K562 (cell line): ENCODE measurements around the gene ARHGAP4. TPM values are rescaled to one million over a fixed set of nuclear protein-coding genes. Genes with fewer than 3 reads are reported as not detected.

Experiments used
- ATAC-seq: fragments of 200-7000 bp; cut with Tn5 transposase; 3 replicates; pipeline ENCODE4 v1.9.1; 2020; ENCODE audit warnings: moderate library complexity
- BruUV-seq: library from RNA; stranded (reverse); fragments of 400-500 nt; replicated peaks from 2 replicates; lab custom pipeline; 2021; lab: Mats Ljungman, UMichigan
- CTCF ChIA-PET: fragments of 300-600 bp; formaldehyde crosslinking; extraction: SDS; loops from one replicate; lab custom pipeline; 2021; ENCODE audit warnings: low intra/inter-chr PET ratio; lab: Yijun Ruan, JAX
- POLR2A ChIA-PET: fragments of 300-600, 350-650 bp; sonication (Branson Sonifier 250); formaldehyde crosslinking; extraction: SDS; loops from one replicate; lab custom pipeline; 2021; ENCODE audit warnings: antibody characterized with exemption, inconsistent platforms; lab: Yijun Ruan, JAX
- DNase-seq, 4 experiments: peaks; one replicate each; pipeline versions ENCODE4 v3.0.0 to v3.0.0-alpha.2; 2011 to 2018; ENCODE audit warnings: low spot score in 3 of 4, mixed read lengths in 3 of 4; ENCODE audit errors: extremely low read depth in 1 of 4
- FAIRE-seq: peaks from 2 replicates; lab custom pipeline; 2011; peaks lifted over from hg19 to GRCh38; lab: Jason Lieb, UNC
- H2AFZ ChIP-seq: 2 replicates; pipeline ENCODE4 v1.6.0; 2011; ENCODE audit warnings: low read depth, low read length, control low read depth, inconsistent platforms
- H3K27ac ChIP-seq: fragments of 200-600 bp; 3 replicates; pipeline ENCODE4 v1.8.0; 2011; ENCODE audit warnings: low read depth, mild to moderate bottlenecking, control low read depth, inconsistent platforms, low read length, moderate library complexity, mixed read lengths; ENCODE audit errors: extremely low read depth
- H3K27me3 ChIP-seq, 2 experiments: fragments of 300-600 bp in 1 of 2; 2 replicates in 1 of 2; 3 replicates in 1 of 2; pipeline versions ENCODE4 v1.6.0 to v1.8.0; 2011; ENCODE audit warnings: inconsistent platforms in 2 of 2, low read length in 2 of 2, mild to moderate bottlenecking in 1 of 2, mixed read lengths in 1 of 2, moderate library complexity in 1 of 2; ENCODE audit not compliant: control insufficient read depth in 2 of 2, insufficient read depth in 2 of 2
- H3K36me3 ChIP-seq: fragments of 300-600 bp; 3 replicates; pipeline ENCODE4 v1.8.0; 2011; ENCODE audit warnings: mild to moderate bottlenecking, low read length, inconsistent platforms; ENCODE audit not compliant: control insufficient read depth, insufficient read depth
- H3K4me1 ChIP-seq, 2 experiments: fragments of 200-600 bp in 1 of 2; replicated peaks in 1 of 2; 2 replicates in 1 of 2; 3 replicates in 1 of 2; pipeline versions ENCODE4 v1.5.1 to v1.8.0; 2011; ENCODE audit warnings: inconsistent platforms in 2 of 2, low read length in 2 of 2, mild to moderate bottlenecking in 1 of 2, mixed read lengths in 1 of 2, moderate library complexity in 1 of 2; ENCODE audit not compliant: control insufficient read depth in 2 of 2, insufficient read depth in 2 of 2
- H3K4me2 ChIP-seq: 2 replicates; pipeline ENCODE4 v1.6.1; 2011; ENCODE audit warnings: low read length, control low read depth, inconsistent platforms, mixed read lengths; ENCODE audit not compliant: insufficient read depth
- H3K4me3 ChIP-seq: fragments of 200-600 bp; sonication (generic), shearing (Covaris generic); 2 replicates; pipeline ENCODE4 v1.5.1; 2016; ENCODE audit warnings: control low read depth, inconsistent platforms
- H3K79me2 ChIP-seq: fragments of 200-600 bp; 3 replicates; pipeline ENCODE4 v1.8.0; 2011; ENCODE audit warnings: low read length, inconsistent platforms; ENCODE audit not compliant: control insufficient read depth, insufficient read depth
- H3K9ac ChIP-seq, 2 experiments: 2 replicates each; pipeline versions ENCODE4 v1.6.0 to v1.6.1; 2011; ENCODE audit warnings: low read depth in 2 of 2, low read length in 2 of 2, control low read depth in 1 of 2, inconsistent platforms in 1 of 2, mild to moderate bottlenecking in 1 of 2, mixed read lengths in 1 of 2; ENCODE audit not compliant: insufficient read depth in 1 of 2
- H3K9me1 ChIP-seq: one replicate; pipeline ENCODE4 v1.6.0; 2011; ENCODE audit warnings: inconsistent platforms, mild to moderate bottlenecking, low read length, moderate library complexity; ENCODE audit not compliant: control insufficient read depth, insufficient read depth
- H3K9me3 ChIP-seq: replicated peaks from 2 replicates; pipeline ENCODE4 v1.5.1; 2011; ENCODE audit warnings: low read depth, low read length, inconsistent platforms; ENCODE audit not compliant: control insufficient read depth, insufficient read depth
- H4K20me1 ChIP-seq: replicated peaks from 2 replicates; pipeline ENCODE4 v1.6.1; 2011; ENCODE audit warnings: low read length, inconsistent platforms, mixed read lengths; ENCODE audit not compliant: control insufficient read depth, insufficient read depth
- HDGF ChIP-seq: fragments of 450-650 bp; IDR thresholded peaks from 2 replicates; pipeline ENCODE4 v1.6.1; 2016
- NR2F6 ChIP-seq: fragments of 450-650 bp; formaldehyde crosslinking; IDR thresholded peaks from 2 replicates; pipeline ENCODE4 v1.4.0; 2020; ENCODE audit warnings: mild to moderate bottlenecking
- POLR2G ChIP-seq: fragments of 200-400 bp; formaldehyde crosslinking; IDR thresholded peaks from 2 replicates; pipeline ENCODE4 v1.6.1; 2017; ENCODE audit warnings: low read depth, mild to moderate bottlenecking, antibody characterized with exemption, low read length, moderate library complexity
- SP1 ChIP-seq: sonication (generic); formaldehyde crosslinking; IDR thresholded peaks from 2 replicates; pipeline ENCODE4 v1.8.1; 2022; ENCODE audit warnings: mild to moderate bottlenecking, missing genetic modification reagents
- WGBS: fragments of 100-300 bp; shearing (Covaris generic); methylation state at CpG from one replicate; pipeline ENCODE4 v1.1.6; 2016; ENCODE audit warnings: low coverage, mixed read lengths; ENCODE audit not compliant: insufficient coverage; ENCODE audit errors: missing lambda C conversion rate; 5-methylcytosine and 5-hydroxymethylcytosine counted together
- in situ Hi-C: fragments of 300-500 bp; cut with MboI; formaldehyde crosslinking; loops from 4 replicates; pipeline ENCODE4 v1.15.0; 2018; ENCODE audit warnings: inconsistent platforms, mixed read lengths
- intact Hi-C: fragments of 100-400 bp; cut with micrococcal nuclease; formaldehyde crosslinking; loops from 2 replicates; pipeline ENCODE4 v1.14.2; 2022
- polyA plus RNA-seq, 8 experiments: library from polyadenylated mRNA; depleted of rRNA in 4 of 8; stranded (reverse) in 5 of 8; unstranded in 3 of 8; fragments of >200 nt; fragmentation: Nextera tagmentation in 2 of 8; fragmentation: Illumina TruSeq in 1 of 8; extraction: Ambion mirVana in 2 of 8; extraction: Trizol in 1 of 8; gene quantifications; 2 replicates each; pipeline versions ENCODE4 v1.2.1 to v1.2.3, GENCODE V29; 2011 to 2014; ENCODE audit warnings: inconsistent platforms in 1 of 8, missing spikeins in 1 of 8
- total RNA-seq, 7 experiments: library from RNA; depleted of rRNA in 6 of 7; stranded (reverse); fragments of >200 nt in 6 of 7; fragmentation: Illumina TruSeq in 2 of 7; extraction: Trizol in 2 of 7; gene quantifications; 2 replicates each; pipeline versions ENCODE4 v1.2.1 to v1.2.3, GENCODE V29; 2011 to 2021; ENCODE audit warnings: low replicate concordance in 1 of 7

Gene ARHGAP4
- total and polyA plus RNA-seq, 9 of the 15 experiments (the other 6 are each of a cell fraction or from before 2014, with no cell fraction given) = 0.30 to 81.8 (median 13.5) TPM

DNA sequence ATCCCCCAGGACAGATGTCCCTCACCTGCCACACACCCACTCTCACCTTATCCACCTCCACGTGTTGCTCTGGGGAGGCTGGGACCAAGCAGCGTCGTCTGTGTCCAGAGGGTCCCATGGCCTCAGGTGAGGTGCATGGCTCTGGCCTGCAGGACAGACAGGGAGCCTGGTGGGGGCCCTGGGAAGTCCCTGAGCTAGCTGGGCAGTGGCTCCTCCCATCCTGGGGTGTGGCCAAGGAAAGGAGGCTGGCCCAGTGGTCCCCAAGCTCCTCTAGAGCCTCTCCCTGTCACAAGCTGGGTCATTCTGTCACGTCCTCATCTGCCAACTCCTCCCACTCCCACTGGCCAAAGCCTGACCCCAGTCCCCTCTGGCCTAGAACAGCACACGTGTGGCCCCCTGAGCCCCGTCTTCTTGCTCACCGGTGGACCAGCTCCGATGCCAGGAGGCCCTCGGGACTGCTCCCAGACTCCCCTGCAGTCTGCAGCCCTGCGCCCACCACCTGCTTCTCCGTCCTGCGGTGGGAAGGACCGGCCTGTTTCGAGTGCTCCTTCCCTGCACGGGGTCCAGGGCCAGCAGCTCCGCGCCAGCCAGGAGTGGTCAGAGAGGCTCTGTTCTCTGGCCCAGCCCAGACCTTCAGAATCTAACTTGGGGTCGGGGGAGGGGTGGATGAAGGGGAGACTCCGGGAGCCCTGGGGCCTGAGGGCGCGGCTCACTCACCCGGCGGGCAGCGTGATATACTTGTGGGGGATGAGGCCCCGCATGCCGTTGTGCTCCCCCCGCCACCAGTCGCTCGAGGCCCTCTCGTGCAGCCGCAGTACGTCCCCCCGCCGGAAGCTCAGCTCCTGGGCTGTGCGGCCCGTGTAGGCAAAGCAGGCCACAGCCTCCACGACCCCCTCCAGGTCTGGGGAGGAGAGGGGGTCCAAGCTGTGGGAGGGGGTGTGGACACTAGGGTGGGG lies 16.8 kb downstream of the ARHGAP4 start:
- in situ Hi-C loops = no loop called here

More for the DNA sequence above, 16.8 kb downstream of the ARHGAP4 start:
- peak overlapping the region in 1 of 2 experiments; percentile 7; a peak in 1 of 4 replicates for H3K9ac ChIP-seq
- DNase-seq (peak; percentile 67 to 77 (median 74)), FAIRE-seq (peak; percentile 70), ATAC-seq (peak; percentile 91)
- H3K27me3 ChIP-seq = no peaks in the 10 kb centered on the region
- no peaks in the 10 kb centered on the region for H3K9me1 ChIP-seq
- no peak overlapping the region for H3K27ac ChIP-seq
- no peaks in the 10 kb centered on the region for H3K9me3 ChIP-seq
- 0 out of 2 replicates have a peak, but pooled peaks have one; percentile 19 for TF ChIP-seq HDGF
- no peak for TF ChIP-seq NR2F6 (CRISPR knock-in tag)
- TF ChIP-seq POLR2G = peak; percentile 23
- TF ChIP-seq SP1 = no peak
- peaks cover 5% of the 10 kb centered on the region; the same call in 1 of the 2 replicates for H4K20me1 ChIP-seq
- intact Hi-C loops = no loop called here
- H3K4me1 ChIP-seq = peaks cover under 1 to 63% of the 10 kb centered on the region in 2 experiments; a peak in 3 of 5 replicates
- no peak overlapping the region for H3K4me2 ChIP-seq
- H2AFZ ChIP-seq = no peak overlapping the region
- H3K79me2 ChIP-seq = no peaks in the 10 kb centered on the region
- TSS peak; percentile 29 for BruUV-seq
- POLR2A ChIA-PET = interaction anchor here (0.6 to 1.5 kb wide), 5 partner anchors 9 to 903 kb away, joined by 3 to 5 read pairs (median 3); no protein-coding TSS in a partner anchor
- CTCF ChIA-PET = no interaction called here
- no peak overlapping the region for H3K4me3 ChIP-seq
- H3K36me3 ChIP-seq = peaks cover 18% of the 10 kb centered on the region; the same call in 2 of the 3 replicates
- 55% methylated on average over 8 of the region's 37 CpGs for WGBS
